Spleen (tissue), 7 donors: Measurements from ENCODE around the gene UBA3.

Experiments
- POLR2A ChIP-seq, 3 donors: fragments of 450-650 bp; IDR thresholded peaks; one replicate each; pipeline ENCODE4 v1.5.1; 2017; ENCODE audit warnings: antibody characterized with exemption in 3 of 3, mild to moderate bottlenecking in 1 of 3
- POLR2AphosphoS5 ChIP-seq, 3 donors: sonication (generic); formaldehyde crosslinking; IDR thresholded peaks; one replicate each; pipeline ENCODE4 v1.5.1; 2017; ENCODE audit warnings: antibody characterized with exemption in 3 of 3
- TF ChIP-seq, protein P1 (sequence below), 11 experiments: fragments of 200-600 bp in 7 of 11; fragments of 450-650 bp in 4 of 11; sonication (generic) in 4 of 11; IDR thresholded peaks in 8 of 11; conservative IDR thresholded peaks in 3 of 11; 1 replicate in 7 of 11; 2 replicates in 4 of 11; pipeline versions ENCODE4 v1.4.0 to v1.8.0; 2016 to 2021; ENCODE audit warnings: antibody characterized with exemption in 11 of 11, inconsistent platforms in 4 of 11, mild to moderate bottlenecking in 1 of 11
- donor health status: DM: no; HTN: no; CAD: no; lungs with moderate emphysema.
- donor health status: DM: no; HTN: no; CAD: no.
- donor health status: DM: no; HTN: no; CAD: no.

DNA sequence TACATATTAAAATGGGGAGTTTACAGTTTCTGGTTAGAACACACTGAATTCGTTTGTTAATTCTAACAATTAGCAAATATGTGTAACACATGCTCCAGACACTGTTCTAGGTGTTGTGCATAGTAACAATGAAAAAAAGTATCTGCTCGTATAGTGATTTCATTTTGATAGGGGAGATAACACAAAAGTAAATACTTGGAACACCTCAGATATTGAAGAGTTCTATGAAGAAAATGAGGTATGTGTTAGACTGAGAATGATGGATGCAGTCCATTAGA is 21.3 kb downstream of the UBA3 start:
- TF ChIP-seq, protein P1, sequence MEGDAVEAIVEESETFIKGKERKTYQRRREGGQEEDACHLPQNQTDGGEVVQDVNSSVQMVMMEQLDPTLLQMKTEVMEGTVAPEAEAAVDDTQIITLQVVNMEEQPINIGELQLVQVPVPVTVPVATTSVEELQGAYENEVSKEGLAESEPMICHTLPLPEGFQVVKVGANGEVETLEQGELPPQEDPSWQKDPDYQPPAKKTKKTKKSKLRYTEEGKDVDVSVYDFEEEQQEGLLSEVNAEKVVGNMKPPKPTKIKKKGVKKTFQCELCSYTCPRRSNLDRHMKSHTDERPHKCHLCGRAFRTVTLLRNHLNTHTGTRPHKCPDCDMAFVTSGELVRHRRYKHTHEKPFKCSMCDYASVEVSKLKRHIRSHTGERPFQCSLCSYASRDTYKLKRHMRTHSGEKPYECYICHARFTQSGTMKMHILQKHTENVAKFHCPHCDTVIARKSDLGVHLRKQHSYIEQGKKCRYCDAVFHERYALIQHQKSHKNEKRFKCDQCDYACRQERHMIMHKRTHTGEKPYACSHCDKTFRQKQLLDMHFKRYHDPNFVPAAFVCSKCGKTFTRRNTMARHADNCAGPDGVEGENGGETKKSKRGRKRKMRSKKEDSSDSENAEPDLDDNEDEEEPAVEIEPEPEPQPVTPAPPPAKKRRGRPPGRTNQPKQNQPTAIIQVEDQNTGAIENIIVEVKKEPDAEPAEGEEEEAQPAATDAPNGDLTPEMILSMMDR (IDR thresholded peaks at IDR 0.05 in 8 of 11, conservative IDR thresholded peaks at IDR 0.05 in 3 of 11), result no peak
- no peak for TF ChIP-seq POLR2A (IDR thresholded peaks at IDR 0.05)
- TF ChIP-seq POLR2AphosphoS5 (IDR thresholded peaks at IDR 0.05), result no peak
